GM20431 (cell line): Measurements from ENCODE around the gene SERTAD3.
"Not testable (repeated sequence)": the region's sequence is repeated elsewhere in the genome, so short reads cannot be mapped to it uniquely, and the experiment has no call there.

Source experiments
- in situ Hi-C: fragments of 300-500 bp; cut with MseI, MboI; formaldehyde crosslinking; loops from one replicate; pipeline ENCODE4 v1.15.0; 2020; ENCODE audit warnings: low sequenced_read_pairs; ENCODE audit not compliant: unreplicated experiment

Gene SERTAD3

DNA sequence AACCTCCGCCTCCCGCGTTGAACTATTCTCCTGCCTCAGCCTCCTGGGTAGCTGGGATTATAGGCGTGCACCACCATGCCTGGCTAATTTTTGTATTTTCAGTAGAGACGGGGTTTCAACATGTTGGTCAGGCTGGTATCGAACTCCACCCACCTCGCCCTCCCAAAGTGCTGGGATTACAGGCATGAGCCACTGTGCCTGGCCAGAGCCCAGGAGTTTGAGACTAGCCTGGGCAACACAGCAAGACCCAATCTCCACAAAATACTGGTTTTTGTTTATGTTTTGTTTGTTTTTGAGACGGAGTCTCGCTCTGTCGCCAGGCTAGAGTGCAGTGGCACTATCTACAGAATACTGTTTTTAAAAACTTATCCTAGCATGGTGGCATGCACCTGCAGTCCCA lies 13.9 kb downstream of the SERTAD3 start:
- in situ Hi-C loops, result not testable (repeated sequence)

DNA sequence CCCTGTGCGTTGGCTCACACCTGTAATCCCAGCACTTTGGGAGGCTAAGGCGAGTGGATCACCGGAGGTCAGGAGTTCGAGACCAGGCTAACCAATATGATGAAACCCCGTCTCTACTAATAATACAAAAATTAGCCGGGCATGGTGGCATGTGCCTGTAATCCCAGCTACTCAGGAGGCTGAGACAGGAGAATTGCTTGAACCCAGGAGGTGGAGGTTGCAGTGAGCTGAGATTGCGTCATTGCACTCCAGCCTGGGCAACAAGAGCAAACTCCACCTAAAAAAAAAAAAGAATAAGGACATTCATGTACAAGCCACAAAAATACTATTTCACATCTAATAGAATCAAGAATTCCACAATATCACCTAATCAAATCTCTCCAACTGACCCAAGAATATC lies 15.9 kb downstream of the SERTAD3 start:
- in situ Hi-C loops, result not testable (repeated sequence)

DNA sequence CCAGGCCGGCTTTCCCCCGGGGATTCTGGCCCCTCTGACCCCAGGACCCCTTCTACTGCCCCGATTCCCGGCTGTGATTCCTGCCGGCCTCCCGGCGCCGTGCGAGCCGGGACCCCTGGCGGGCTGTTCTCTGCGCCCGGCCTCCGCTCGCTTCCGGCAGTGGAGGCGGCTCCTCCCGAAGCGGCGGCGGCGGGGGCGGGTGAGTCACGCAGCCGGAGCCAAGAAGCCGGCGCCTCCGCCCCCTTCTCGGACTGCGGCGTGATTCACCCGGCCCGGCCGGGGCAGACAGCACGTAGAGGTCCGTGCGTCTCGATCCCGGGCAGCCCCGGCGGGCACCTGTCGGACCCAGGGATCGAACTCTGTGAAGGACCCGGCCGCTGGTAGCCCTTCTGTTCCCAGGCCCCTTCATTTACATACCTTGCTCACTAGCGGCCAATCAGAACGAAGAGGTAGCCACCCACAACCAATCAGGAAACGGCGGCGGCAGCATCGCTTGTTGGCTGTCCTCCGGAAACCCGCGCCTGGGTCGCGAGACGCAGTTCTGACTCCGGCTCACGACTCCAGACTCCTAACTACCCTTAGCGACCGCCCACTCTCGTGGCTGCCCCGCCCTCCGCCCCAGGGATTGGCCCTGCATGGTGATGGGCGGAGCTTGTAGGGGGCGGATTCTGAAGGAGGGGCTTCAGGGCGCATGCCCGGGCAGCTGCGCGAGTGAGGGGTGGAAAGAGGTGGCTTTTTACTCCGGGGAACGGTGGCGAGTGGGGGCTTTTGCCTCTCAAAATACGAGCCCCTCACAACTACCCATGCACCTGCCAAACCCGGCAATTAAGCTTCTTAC lies 18.5 kb downstream of the SERTAD3 start, which contains the start of gene SERTAD1:
Gene SERTAD1 (minus strand): TSS at position 543 of the 838 bp plus-strand sequence. CDS start 2,446 bp downstream, outside the sequence.
- in situ Hi-C loops, result no loop called here

DNA sequence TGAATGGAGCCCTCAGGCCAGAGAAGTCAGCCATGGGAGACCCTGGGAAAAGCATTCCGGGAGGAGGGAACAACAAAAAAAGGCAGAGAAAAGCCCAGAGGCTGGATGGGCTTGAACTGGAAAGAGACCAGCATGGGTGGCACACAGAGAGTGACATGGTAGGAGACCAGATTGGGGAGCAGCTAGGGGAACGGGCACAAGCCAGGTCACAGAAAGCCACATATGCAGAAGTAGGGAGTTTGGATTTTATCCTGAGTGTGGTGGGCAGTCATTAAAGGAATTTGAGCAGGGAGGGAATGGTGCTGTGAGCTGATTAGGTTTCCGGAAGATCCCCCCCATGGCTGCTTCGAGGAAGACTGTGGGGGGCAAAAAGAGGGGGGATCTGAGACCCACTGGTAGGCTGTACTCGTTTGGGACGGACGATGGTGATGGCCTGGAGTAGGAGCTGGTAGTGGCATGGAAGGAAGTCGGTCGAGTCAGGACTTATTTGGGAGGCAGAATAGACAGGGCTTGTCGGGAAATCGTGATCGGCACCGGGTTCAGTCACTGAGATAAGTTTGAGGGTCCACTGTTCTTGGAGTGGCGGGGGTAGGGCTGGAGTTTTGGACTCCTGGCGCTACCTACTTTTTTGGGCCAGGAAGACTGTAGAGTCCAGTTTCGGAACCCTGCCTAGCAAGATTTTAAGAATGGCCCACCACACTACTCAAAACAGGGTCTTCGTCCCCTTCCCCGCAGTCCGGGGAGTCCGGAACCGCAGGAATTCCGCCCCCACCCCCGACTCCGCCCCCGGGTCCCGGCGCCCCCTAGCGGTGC lies 19.3 kb downstream of the SERTAD3 start:
- in situ Hi-C loops, result no loop called here

DNA sequence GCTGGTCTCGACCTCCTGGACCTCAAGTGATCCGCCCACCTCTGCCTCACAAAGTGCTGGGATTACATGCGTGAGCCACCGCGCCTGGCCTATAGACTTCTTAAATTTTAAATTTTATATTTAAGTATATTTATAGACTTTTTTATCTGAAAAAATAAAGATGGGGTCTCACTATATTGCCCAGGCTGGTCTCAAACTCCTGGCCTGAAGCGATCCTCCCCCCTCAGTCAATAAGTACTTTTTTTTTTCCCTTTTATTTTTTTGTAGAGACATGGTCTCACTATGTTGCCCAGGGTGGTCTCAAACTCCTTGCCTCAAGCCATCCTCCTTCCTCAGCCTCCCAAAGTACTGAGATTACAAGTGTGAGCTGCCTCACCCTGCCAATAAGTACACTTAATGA lies 20.2 kb downstream of the SERTAD3 start:
- in situ Hi-C loops, result no loop called here

DNA sequence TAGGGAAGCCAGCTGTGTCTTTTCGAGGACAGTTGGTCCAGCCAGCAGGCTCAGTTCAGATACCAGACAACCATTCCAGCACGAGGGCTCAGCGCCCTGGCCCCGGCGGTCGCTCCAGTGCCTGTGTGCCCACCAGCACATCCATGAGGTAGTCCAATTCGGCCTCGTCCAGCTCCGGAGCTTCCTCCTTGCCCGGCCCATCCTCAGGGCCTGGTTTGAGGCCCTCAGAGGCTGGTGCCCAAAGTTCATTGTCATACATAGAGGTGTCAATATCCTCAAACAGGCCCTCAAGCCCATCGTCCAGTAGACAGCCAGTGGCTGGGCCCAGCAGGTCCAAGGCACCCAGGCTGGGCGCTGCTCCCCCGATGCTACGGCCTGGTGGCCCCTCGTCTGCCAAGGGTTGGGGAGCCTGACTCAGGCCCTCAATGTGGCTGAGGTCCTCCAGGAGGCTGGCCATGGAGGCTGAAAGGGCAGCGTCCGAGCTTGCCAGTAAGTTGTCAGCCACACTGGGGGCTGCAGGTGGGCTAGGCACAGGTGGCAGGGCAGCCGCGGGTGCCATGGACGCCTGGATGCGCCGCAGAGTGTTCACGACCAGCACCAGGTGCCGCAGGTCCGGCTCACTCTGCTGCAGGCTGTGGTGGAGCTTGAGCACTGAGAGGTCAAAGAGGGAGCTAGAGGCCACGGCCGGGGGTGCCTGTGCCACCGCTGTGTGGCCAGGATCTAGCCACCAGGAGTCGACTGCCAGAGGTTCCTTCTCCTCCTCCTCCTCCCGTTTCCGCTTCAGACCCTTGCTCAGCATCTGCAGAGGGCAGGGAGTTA lies 21.2 kb downstream of the SERTAD3 start:
- in situ Hi-C loops, result no loop called here

DNA sequence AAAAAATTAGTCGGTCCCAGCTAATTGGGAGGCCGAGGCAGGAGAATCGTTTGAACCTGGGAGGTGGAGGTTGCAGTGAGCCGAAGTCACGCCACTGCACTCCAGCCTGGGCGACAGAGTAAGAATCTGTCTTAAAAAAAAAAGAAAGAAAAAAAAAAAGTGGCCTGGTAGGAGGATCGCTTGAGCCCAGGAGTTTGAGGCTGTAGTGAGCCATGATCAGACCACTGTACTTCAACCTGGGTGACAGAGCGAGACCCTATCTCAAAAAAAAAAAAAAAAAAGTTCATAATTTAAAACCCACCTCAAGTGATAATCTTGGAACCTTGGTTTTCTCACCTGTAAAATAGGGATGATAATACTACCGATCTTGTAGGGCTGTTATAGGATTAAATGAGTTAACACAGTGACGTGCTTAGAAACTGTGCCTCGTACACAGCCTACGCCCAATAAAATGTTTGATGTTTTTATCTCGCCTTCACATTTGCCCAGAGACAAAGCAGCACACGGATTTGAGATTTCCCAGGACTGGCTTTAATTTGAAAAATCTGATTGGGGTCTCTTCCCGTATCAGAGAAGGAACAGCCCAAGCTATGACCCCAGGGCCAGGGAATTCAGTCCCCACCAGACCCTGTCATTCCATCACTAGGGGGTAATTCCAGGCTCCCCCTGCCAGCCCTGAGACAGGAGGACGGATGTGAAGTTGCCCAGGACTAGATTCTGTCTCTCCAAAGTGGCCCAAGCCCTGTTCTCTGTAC lies 22.0 kb downstream of the SERTAD3 start:
- in situ Hi-C loops, result no loop called here

DNA sequence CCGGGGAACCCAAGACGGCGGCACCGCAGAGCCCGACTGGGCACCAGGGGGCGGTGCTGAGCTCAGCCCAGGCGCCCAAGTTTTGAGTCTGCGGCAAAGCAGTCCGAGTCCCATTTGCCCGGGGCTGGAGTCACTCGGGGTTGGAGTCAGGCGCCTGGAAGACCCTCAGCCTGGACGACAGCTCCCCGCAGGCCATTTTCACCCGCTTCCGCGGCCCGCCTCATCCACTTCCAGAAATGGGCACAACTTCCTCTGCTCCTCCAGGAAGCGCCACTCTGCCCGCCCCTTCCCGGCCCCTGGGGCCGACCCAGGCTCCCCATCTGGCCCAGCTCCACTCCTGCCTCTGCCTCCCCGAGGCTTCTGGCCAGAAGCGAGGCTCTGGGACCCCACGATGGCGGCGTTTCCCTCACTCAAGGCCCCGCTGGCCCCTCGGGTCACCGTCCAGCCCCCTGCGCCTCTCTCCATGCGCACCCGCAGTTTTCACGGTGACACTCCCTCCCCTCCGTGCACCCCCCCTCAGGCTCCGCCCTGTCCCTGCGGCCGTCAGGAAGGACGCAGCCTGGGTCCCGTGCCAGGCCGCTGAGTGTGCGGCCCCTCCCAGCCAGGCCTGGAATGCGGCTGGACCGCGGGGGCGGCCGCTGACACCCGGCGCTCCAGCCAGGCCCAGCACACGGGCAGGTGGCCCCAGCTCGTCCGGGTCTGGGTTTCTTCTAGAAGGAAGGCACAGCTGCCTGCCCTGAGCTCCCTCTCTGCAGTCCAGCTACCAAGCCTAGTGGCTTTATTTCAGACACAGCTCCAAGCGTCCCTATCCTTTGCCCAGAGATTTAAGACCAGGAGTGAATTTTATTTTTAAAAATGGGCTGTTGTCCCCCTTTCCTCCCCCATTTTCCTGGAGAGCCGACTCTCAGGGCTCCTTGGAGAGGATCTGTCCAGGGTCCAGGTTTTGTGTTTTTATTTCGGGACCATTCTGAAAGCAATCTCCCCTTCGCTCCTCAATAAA lies 23.1 kb downstream of the SERTAD3 start:
- in situ Hi-C loops, result no loop called here

DNA sequence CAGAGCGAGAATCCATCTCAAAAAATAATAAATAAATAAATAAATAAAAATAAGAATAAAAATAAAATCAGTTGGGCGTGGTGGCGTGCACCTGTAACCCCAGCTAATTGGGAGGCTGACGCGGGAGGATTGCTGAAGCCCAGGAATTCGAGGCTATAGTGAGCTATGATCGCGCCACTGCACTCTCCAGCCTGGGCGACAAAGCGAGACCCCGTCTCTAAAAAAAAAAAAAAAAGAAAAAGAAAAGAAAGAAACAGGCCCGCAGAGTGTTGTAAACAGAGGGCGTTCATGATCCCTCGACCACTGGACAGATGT lies 23.7 kb downstream of the SERTAD3 start:
- in situ Hi-C loops, result no loop called here

DNA sequence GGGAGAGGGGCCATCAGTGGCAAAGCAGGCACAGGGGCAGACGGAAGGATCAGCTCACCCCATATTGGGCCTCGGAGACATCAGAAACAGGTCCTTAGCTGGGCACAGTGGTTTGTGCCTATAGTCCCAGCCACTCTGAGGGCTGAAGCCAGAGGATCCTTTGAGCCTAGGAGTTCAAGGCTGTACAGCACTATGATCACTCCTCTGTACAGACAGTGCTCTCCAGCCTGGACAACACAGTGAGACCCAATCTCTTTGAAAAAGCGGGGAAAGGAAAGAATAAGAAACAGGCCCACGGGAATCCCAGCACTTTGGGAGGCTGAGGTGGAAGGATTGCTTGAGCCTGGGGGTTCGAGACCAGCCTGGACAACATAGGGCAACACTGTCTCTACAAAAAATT lies 24.4 kb downstream of the SERTAD3 start:
- in situ Hi-C loops, result no loop called here

DNA sequence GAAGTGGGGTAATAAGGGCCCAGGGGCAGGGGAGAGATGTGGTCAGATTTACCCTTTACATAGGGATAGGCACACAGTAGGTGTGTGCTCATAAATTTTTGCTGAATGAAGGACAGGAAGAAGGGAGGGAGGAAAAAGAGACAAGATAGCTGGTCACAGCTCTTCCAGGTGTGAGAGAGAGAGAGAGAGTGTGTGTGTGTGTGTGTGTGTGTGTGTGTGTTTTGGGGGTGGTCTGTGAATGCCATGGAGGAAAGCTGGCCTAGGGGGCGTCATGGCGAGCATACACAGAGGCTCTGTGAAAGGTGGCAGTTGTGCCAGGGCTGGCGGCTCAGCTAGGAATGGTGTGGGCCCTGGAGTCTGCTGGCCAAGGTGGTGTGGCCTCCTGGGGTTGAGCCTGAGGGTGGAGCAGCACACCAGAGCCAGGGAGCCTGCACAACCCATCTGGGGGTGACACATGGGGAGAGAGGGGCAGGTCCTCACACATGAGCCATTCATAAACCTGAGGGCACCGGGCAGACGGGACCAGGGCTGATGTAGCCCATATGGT lies 25.0 kb downstream of the SERTAD3 start:
- in situ Hi-C loops, result no loop called here

DNA sequence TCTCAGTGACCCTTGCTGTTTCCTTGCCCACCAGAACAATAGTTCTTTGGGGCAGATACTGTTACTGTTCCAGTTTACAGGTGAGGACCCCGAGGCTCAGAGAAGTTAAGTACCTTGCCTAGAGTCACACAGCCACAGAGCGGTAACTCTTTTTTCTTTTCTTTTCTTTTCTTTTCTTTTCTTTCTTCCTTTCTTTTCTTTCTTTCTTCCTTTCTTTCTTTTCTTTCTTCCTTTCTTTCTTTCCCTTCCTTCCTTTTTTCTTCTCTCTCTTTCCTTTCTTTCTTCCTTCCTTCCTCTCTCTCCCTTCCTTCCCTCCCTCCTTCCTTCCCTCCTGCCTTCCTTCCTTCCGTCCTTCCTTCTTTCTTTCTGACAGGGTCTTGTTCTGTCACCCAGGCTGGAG lies 26.1 kb downstream of the SERTAD3 start:
- in situ Hi-C loops, result no loop called here

DNA sequence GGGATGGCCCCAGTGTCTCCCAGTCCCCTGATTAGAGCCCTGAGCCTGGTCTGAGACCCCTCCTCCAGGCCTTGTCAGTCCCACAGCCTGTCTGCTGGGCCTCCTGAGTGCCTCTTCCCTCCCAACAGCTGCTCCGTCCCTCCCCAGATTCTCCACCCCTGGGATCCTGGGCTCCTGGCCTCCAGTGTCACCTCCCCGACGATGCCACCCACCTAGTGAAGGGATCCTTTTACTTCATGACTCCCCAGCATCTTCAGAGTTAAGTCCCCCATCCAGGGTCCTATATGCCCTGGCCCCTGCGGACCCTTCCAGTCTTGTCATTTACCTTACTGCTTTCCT lies 26.5 kb downstream of the SERTAD3 start:
- in situ Hi-C loops, result no loop called here

DNA sequence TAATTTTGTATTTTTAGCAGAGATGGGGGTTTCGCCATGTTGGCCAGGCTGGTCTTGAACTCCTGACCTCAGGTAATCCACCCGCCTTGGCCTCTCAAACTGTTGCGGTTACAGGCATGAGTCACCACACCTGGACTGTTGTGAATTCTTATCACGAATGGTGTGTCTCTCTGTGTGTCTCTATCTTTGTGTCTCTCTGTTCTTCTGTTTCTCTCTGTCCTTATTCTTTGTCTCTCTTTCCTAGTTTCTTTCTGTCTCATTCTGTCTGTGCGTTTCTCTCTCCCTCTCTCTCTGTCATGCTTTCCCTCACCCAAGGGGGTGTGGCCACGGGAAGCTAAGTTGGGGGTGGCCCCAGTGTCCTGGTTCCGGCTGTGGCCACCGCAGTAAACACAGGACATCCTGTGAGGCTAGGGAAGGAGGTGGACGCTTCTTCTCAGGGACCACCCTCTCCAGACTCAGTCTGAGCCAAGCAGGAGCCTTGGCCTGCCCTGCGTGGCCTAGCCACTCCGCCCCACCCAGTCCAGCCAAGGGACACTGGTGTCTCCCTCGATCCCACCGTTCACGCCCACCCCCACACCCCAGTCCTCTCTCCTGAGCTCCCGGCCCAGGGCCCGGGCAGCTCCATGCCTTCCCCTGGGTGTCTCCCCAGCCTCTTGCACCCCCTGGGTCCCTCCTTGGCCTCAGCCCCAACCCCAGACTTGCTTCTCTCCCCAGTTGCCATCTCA lies 27.1 kb downstream of the SERTAD3 start:
- in situ Hi-C loops, result no loop called here

DNA sequence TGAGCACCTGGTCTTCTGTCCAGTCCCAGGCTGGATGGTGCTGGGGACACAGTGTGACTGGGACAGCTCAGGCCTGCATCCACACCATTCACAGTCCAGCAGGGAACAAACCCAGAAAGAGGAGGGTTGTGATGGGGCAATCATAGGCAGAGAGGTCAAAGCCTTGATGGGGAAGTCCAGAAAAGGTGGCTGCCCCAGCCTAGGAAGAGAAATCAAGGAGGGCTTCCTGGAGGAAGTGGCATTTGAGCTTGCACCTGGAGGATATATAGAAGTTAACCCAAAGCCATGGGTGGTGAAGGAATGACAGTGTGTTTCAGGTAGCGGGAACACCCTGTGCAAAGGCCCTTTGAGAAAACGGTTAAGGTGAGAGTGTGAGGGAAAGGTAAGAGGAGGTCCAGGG lies 28.4 kb downstream of the SERTAD3 start:
- in situ Hi-C loops, result no loop called here

DNA sequence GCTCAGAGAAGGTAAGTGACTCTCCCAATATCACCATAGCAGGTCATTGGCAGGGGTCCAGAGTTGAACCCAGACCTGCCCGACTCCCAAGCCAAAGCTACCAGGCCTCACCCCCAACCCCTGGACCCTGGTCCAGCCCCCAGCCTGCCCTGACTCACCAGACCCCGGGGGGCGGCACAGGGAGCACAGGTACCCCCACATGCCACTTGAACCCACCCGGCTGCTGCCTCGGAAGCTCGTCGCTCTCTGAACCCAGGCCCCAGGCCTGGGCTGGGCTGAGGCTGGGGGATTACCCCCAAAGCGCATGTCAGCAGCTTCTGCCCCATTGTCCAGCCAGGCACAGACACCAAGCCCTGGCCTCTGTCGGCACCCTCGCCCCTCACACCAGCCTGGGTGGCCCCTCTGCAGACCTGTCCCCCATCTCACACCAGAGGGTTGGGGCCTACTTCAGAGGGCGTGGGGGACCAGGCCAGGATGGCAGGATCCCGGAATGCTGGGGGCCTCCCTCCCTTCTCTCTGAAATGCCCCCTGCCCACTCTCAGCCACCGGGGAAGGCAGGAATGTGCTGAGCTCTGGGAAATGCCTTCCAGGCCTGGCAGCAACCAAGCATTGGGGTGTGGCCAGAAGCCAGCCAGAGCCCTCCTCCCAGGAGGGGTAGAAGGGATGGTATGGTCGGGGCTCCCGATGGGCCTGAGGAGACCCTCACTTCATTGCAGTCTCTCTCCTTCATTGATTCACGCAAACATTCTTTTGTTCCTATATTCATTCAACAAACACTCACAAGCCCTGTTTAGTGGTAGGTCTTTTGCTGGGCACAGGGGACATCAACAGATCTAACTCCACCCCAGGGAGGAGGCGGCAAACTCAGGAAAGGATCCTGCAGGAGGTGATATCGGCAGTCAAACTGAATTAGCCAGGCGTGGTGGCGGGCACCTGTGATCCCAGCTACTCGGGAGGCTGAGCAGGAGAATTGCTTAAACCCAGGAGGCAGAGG lies 29.3 kb downstream of the SERTAD3 start:
- in situ Hi-C loops, result no loop called here
